ENCODE measurements around the gene CIPC. TPM values are rescaled to one million over a fixed set of nuclear protein-coding genes. Genes with fewer than 3 reads are reported as not detected.

Gene CIPC
- total and polyA plus RNA-seq, 2 of the 13 experiments (the other 11 are each of a cell fraction or from before 2014, with no cell fraction given): 7.6 to 13.9 TPM

DNA sequence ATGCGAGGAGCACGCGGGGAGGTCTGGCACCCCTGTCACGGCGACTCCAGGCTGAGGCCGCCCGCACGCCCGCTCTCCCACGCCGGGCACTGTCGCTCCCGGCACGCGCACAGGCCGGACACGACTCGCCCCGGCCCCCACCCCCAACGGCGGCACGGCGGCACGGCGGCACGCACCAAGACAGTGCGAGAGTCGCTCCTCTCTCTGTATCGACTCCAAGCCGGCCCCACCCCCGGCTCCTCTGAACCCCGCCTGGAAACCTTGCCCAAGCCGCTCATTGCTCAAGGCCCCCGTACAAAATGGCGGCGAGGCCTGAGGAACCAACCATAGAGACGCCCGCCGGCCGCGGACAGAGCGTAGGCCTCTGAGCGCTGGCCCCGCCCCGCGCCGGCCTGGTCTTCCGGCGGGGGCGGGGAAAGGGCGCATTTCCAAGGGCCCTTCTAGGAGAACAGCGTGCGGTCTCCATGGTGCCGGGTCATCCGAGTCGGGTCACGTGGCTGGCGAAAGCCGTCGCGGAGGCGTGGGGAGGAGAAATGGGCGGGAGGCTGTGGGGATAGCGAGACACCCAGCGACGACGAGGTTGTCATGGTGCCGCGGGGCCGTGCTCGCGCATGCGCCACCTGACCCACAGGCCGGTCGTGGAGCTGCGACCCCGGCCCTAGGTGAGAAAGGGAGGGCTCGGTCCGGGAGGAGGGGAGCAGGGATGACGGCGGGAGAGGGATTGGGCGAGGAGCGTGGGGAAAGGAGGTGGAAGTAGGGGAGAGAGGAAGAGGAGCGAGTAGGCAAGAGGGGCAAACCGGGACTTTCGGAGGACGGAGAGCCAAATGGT lies at the start of gene CIPC (continued):
- TF ChIP-seq, protein P1, sequence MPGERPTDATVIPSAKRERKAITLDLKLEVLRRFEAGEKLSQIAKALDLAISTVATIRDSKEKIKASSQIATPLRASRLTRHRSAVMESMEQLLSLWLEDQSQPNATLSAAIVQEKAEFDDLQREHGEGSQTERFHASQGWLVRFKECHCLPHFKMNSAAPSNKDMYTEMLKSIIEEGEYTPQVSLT (CRISPR knock-in tag; IDR thresholded peaks at IDR 0.05; ENCODE audit: borderline replicate concordance, low read depth): no peak
- no peak; the same call in 1 of the 2 replicates for TF ChIP-seq SP140L (CRISPR knock-in tag; IDR thresholded peaks at IDR 0.05; ENCODE audit: borderline replicate concordance)
- TF ChIP-seq, protein P2, sequence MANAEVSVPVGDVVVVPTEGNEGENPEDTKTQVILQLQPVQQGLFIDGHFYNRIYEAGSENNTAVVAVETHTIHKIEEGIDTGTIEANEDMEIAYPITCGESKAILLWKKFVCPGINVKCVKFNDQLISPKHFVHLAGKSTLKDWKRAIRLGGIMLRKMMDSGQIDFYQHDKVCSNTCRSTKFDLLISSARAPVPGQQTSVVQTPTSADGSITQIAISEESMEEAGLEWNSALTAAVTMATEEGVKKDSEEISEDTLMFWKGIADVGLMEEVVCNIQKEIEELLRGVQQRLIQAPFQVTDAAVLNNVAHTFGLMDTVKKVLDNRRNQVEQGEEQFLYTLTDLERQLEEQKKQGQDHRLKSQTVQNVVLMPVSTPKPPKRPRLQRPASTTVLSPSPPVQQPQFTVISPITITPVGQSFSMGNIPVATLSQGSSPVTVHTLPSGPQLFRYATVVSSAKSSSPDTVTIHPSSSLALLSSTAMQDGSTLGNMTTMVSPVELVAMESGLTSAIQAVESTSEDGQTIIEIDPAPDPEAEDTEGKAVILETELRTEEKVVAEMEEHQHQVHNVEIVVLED (CRISPR knock-in tag; IDR thresholded peaks at IDR 0.05; ENCODE audit: borderline replicate concordance): peak; percentile 81; the same call in 1 of the 2 replicates
- TF ChIP-seq SRF (IDR thresholded peaks at IDR 0.05; ENCODE audit: low read depth, low read length): no peak
- no peak; the same call in 1 of the 2 replicates for TF ChIP-seq KMT2A (CRISPR knock-in tag; IDR thresholded peaks at IDR 0.05)
- no peak for TF ChIP-seq SATB2 (CRISPR knock-in tag; IDR thresholded peaks at IDR 0.05)
- TF ChIP-seq MBNL3 (CRISPR knock-in tag; conservative IDR thresholded peaks at IDR 0.05): no peak
- TF ChIP-seq ETV5 (CRISPR knock-in tag; IDR thresholded peaks at IDR 0.05; ENCODE audit: borderline replicate concordance): peak; percentile 74; the same call in 1 of the 2 replicates
- no peak for TF ChIP-seq EHMT2 (IDR thresholded peaks at IDR 0.05; ENCODE audit: borderline replicate concordance, low read depth, low read length)
- peak; percentile 41; the same call in 1 of the 2 replicates for TF ChIP-seq ZNF143 (CRISPR knock-in tag; IDR thresholded peaks at IDR 0.05)
- TF ChIP-seq RAD21 (CRISPR knock-in tag; IDR thresholded peaks at IDR 0.05): peak; percentile 18; the same call in 1 of the 2 replicates
- peak; percentile 80 for TF ChIP-seq PHF21A (CRISPR knock-in tag; IDR thresholded peaks at IDR 0.05)
- TF ChIP-seq ZNF563 (CRISPR knock-in tag; IDR thresholded peaks at IDR 0.05): peak; percentile 44; the same call in 1 of the 2 replicates
- TF ChIP-seq, protein P3, sequence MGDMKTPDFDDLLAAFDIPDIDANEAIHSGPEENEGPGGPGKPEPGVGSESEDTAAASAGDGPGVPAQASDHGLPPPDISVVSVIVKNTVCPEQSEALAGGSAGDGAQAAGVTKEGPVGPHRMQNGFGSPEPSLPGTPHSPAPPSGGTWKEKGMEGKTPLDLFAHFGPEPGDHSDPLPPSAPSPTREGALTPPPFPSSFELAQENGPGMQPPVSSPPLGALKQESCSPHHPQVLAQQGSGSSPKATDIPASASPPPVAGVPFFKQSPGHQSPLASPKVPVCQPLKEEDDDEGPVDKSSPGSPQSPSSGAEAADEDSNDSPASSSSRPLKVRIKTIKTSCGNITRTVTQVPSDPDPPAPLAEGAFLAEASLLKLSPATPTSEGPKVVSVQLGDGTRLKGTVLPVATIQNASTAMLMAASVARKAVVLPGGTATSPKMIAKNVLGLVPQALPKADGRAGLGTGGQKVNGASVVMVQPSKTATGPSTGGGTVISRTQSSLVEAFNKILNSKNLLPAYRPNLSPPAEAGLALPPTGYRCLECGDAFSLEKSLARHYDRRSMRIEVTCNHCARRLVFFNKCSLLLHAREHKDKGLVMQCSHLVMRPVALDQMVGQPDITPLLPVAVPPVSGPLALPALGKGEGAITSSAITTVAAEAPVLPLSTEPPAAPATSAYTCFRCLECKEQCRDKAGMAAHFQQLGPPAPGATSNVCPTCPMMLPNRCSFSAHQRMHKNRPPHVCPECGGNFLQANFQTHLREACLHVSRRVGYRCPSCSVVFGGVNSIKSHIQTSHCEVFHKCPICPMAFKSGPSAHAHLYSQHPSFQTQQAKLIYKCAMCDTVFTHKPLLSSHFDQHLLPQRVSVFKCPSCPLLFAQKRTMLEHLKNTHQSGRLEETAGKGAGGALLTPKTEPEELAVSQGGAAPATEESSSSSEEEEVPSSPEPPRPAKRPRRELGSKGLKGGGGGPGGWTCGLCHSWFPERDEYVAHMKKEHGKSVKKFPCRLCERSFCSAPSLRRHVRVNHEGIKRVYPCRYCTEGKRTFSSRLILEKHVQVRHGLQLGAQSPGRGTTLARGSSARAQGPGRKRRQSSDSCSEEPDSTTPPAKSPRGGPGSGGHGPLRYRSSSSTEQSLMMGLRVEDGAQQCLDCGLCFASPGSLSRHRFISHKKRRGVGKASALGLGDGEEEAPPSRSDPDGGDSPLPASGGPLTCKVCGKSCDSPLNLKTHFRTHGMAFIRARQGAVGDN (CRISPR knock-in tag; IDR thresholded peaks at IDR 0.05): peak; percentile 94
- TF ChIP-seq, protein P4, sequence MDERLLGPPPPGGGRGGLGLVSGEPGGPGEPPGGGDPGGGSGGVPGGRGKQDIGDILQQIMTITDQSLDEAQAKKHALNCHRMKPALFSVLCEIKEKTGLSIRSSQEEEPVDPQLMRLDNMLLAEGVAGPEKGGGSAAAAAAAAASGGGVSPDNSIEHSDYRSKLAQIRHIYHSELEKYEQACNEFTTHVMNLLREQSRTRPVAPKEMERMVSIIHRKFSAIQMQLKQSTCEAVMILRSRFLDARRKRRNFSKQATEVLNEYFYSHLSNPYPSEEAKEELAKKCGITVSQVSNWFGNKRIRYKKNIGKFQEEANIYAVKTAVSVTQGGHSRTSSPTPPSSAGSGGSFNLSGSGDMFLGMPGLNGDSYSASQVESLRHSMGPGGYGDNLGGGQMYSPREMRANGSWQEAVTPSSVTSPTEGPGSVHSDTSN (CRISPR knock-in tag; IDR thresholded peaks at IDR 0.05): no peak
- TF ChIP-seq FOXC1 (CRISPR knock-in tag; IDR thresholded peaks at IDR 0.05; ENCODE audit: borderline replicate concordance): peak; percentile 61; the same call in 1 of the 2 replicates
- TF ChIP-seq DNMT3B (CRISPR knock-in tag; conservative IDR thresholded peaks at IDR 0.05): 0 out of 2 replicates have a peak, but pooled peaks have one; percentile 43
- peak; percentile 62; the same call in 1 of the 2 replicates for TF ChIP-seq POLR2AphosphoS5 (IDR thresholded peaks at IDR 0.05; ENCODE audit: low read depth, low read length)
